ENCODE results near the gene DACT1. TPM values are rescaled to one million over a fixed set of nuclear protein-coding genes. Genes with fewer than 3 reads are reported as not detected.

The DACT1 gene
- total RNA-seq, 1 experiment from 2014 or later, result 1.7 TPM

DNA sequence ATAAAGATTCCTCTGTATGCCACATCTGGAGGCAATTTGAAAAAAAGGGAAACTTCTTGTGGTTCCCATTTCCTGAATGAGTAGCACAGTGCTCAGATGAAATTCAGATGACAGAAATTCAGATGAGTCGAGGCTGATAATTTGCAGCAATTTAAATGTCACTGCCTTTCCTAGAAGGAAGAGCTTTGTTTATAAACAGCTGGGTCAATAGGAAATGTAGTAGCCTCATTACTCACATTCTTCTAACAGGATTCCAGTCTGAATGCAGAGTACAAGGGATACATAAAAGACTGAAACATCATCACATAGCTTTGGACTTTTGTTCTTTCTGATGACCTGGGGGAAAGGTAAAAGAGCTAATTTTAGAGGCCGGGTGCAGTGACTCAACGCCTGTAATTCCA, 11.3 kb upstream of the DACT1 start:
- Histone ChIP-seq H3K36me3 (no peaks in the 10 kb centered on the region), H3K27ac (no peak overlapping the region), H3K27me3 (replicated peaks) (no peaks in the 10 kb centered on the region), H3K4me1 (replicated peaks) (peaks cover 18% of the 10 kb centered on the region), H3K4me3 (no peak overlapping the region), H3K9me3 (replicated peaks) (no peaks in the 10 kb centered on the region)
- peak in 1 of 2 experiments; percentile 65 for DNase-seq (ENCODE audit: low read depth in 1 of 2, low spot score in 2 of 2)

DNA sequence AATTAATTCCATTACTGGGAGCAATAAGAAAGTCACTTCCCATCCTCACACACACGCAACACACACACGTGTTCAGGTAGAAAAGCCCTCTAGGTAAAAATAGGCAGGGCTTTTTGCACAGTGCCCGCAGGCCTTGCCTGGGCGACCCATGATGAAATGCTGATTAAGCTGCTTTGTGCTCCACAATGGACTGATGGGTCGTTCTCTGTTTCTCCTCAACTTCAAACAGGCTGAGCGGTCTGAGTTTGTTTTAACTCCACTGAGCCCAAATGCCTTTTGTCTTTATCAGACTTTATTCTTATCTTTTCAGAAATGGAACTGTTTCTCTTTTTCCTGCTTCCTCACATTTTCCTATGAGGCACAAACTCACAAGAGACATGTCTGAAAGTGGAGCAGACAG, 9.4 kb upstream of the DACT1 start:
- no peak overlapping the region for H3K4me3 ChIP-seq
- no peak overlapping the region for H3K27ac ChIP-seq
- no peaks in the 10 kb centered on the region for H3K36me3 ChIP-seq
- no peaks in the 10 kb centered on the region for H3K9me3 ChIP-seq (replicated peaks)
- no peaks in the 10 kb centered on the region for H3K27me3 ChIP-seq (replicated peaks)
- DNase-seq (ENCODE audit: low read depth in 1 of 2, low spot score in 2 of 2), result no peak
- H3K4me1 ChIP-seq (replicated peaks), result peaks cover 18% of the 10 kb centered on the region

DNA sequence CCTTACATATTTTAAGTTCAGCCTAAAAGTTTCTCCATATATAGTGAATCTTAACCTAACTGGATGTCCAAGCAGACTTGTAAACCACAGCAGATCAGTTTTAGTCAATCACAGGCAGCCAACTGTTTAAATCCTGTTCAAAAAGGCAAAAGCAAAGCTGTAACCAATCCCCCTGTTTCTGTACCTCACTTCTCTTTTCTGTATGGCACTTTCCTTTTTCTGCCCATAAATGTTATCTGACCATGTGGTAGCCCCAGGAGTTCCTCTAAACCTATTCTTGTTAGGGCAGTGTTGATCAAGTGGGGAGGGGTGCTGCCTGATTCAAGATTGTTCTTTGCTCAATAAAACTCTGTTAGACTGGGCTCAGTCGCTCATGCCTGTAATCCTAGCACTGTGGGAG, 8.5 kb upstream of the DACT1 start:
- Histone ChIP-seq H3K27me3 (replicated peaks) (no peaks in the 10 kb centered on the region), H3K4me1 (replicated peaks) (peaks cover 18% of the 10 kb centered on the region), H3K36me3 (no peaks in the 10 kb centered on the region), H3K9me3 (replicated peaks) (no peaks in the 10 kb centered on the region), H3K4me3 (no peak overlapping the region), H3K27ac (no peak overlapping the region)
- no peak for DNase-seq (ENCODE audit: low read depth in 1 of 2, low spot score in 2 of 2)

DNA sequence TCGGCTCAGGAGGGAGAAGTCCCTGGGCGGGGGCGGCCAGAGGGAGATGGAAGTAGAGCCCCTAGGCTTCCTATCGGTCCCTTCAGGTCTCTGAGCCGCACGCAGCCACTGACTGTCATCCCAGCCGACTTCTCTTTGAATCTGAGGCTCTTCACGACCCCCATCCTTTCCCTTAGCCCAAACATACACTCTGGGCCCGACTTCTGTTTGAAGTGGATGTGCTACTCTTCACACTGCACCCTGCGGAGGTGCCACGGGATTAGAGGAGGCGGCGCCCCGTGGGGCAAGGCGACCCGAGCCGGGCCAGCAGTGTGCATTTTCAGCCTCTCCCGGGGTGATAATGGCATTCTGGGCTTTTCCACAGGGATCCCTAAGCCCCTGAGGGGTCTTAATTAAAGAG, 6.0 kb upstream of the DACT1 start:
- H3K9me3 ChIP-seq (replicated peaks), result no peaks in the 10 kb centered on the region
- H3K27ac ChIP-seq, result no peak overlapping the region
- peaks cover 22% of the 10 kb centered on the region for H3K4me1 ChIP-seq (replicated peaks)
- H3K36me3 ChIP-seq, result no peaks in the 10 kb centered on the region
- no peak for DNase-seq (ENCODE audit: low read depth in 1 of 2, low spot score in 2 of 2)
- no peaks in the 10 kb centered on the region for H3K27me3 ChIP-seq (replicated peaks)
- H3K4me3 ChIP-seq, result no peak overlapping the region

DNA sequence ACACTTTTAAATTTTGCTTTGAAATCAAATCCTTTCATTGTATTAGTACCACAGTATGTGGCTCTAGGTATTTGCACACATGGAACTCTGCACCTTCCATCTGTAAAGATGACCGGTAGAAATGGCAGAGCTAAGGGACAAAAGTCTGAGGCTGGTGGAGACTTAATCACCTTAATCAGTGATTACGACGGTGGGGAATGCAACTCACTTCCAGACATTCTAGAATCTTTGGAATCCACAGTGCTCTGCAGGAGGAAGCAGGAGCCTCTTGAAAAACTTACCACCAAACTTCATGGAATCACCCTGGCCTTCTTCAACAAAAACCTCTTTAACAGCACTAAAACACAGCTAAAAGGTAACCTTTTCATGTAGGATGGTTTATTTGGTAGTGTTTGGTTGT, 3.9 kb upstream of the DACT1 start:
- H3K36me3 ChIP-seq, result no peaks in the 10 kb centered on the region
- DNase-seq (ENCODE audit: low read depth in 1 of 2, low spot score in 2 of 2), result no peak
- H3K4me3 ChIP-seq, result no peak overlapping the region
- H3K9me3 ChIP-seq (replicated peaks), result no peaks in the 10 kb centered on the region
- H3K27me3 ChIP-seq (replicated peaks), result no peaks in the 10 kb centered on the region
- no peak overlapping the region for H3K27ac ChIP-seq
- H3K4me1 ChIP-seq (replicated peaks), result peaks cover 22% of the 10 kb centered on the region

DNA sequence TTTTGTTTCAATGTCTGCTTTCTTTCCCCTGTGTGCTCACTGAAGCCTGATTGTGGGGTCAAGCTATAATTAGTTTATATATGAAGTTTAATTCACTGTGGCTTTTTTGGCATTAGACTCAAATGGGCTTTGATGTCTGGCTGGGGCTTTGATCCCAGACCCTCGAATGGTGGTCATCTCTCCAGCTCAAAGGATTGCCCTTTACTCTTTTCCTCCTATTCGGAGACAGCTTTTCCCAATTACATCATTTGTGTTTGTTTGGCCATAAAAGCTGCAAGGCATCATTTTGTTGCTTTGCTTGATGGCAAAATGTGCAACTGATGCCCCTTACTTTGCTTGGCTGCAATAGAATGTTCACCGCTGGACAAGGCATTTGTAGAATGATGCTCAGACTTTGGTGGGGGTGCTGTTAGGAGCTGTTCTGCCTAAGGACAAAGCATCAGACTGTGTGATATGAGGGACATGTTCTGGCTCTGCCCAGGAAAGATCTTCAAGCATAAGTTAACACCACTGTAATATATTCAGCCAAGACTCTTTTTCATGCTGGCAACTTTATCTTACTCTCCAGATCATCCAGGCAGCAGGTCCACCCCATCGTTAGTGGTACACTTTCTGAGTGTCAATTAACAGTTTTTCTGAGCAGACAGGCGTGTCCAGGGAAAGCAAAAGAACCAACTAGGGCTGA, 3.2 kb upstream of the DACT1 start:
- Histone ChIP-seq H3K4me3 (no peak overlapping the region), H3K9me3 (replicated peaks) (no peaks in the 10 kb centered on the region), H3K27me3 (replicated peaks) (no peaks in the 10 kb centered on the region), H3K27ac (no peak overlapping the region), H3K36me3 (no peaks in the 10 kb centered on the region), H3K4me1 (replicated peaks) (peaks cover 29% of the 10 kb centered on the region)
- no peak for DNase-seq (ENCODE audit: low read depth in 1 of 2, low spot score in 2 of 2)

DNA sequence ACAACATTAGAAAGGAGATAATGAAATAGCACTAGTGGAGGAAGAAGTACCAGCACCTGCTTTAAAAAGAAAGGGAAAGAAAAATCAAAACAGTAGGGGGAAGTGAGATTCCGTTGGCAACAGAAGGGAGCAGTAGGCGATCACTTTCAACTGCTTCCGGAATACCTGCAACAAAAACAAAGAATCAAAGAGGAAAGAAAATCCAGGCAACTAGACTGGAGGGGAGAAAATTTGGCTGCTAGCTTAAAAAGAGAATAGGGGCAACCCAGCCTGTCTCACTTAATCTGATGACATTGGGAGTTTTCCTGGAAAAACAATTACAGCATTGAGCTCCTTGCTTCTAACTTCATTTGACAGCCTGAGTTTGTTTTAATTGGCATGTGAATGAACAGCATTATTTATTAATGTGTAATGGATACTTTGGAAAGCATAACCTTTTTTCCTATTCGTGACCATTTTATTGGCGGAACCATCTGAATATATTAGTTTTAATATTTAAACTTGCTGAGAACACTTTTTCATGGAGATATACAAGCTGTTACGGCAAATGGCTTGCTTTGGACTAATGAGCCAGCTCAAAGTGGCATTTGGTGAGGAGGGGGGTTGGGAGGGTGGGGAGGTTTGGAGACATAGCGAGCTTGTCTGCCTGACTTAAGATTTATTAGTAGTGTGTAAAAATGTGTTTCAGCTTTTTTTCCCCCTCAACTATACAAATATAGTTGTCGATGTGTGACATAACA, 2.5 kb upstream of the DACT1 start:
- H3K36me3 ChIP-seq, result no peaks in the 10 kb centered on the region
- H3K27ac ChIP-seq, result no peak overlapping the region
- H3K4me1 ChIP-seq (replicated peaks), result peaks cover 35% of the 10 kb centered on the region
- no peaks in the 10 kb centered on the region for H3K27me3 ChIP-seq (replicated peaks)
- H3K4me3 ChIP-seq, result no peak overlapping the region
- no peak for DNase-seq (ENCODE audit: low read depth in 1 of 2, low spot score in 2 of 2)
- no peaks in the 10 kb centered on the region for H3K9me3 ChIP-seq (replicated peaks)

DNA sequence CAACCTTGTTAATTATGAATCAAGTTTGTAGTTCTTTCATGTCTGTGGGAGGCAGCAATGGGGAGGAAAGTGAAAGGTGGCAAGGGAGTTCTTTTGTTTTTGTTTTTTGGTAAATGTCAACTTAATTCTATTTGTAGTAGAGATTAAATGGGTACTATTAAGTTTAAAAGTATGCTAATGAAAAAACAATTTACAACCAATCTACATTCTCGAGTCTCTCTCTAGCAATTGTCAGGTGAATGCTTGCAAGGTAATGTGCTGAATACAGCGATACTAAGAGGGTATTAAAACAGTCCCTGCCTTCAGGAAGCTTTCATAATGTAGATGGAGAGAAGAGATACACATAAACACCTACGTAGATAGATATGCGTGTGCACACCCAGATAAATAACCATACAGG, 1.6 kb upstream of the DACT1 start:
- Histone ChIP-seq H3K9me3 (replicated peaks) (no peaks in the 10 kb centered on the region), H3K27me3 (replicated peaks) (no peaks in the 10 kb centered on the region), H3K4me3 (no peak overlapping the region), H3K4me1 (replicated peaks) (peaks cover 35% of the 10 kb centered on the region), H3K27ac (no peak overlapping the region), H3K36me3 (no peaks in the 10 kb centered on the region)
- DNase-seq (ENCODE audit: low read depth in 1 of 2, low spot score in 2 of 2), result no peak

DNA sequence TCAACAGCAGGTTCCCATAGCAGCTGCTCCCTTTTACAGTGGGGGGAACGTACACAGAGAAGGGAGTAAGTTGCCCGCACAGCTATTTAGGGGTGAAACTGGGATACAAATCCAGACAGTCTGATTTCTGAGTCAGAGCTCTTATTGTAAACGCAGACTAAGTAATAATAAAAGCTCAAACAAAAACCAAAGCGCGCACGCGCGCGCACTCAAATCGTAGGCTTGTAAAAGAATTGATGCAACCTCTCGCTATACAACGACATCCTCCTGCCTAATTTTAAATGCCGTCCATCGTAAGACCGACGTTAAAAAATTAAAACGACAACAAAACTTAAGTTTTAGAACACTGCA, 747 bp upstream of the DACT1 start:
- Histone ChIP-seq H3K36me3 (0 out of 2 replicates have a peak, but pooled peaks cover 4% of the 10 kb centered on the region), H3K4me1 (replicated peaks) (peaks cover 35% of the 10 kb centered on the region), H3K27ac (peak overlapping the region; percentile 24), H3K9me3 (replicated peaks) (no peaks in the 10 kb centered on the region), H3K27me3 (replicated peaks) (no peaks in the 10 kb centered on the region), H3K4me3 (peak overlapping the region; percentile 82)
- DNase-seq (ENCODE audit: low read depth in 1 of 2, low spot score in 2 of 2), result peak; percentile 63 to 67

DNA sequence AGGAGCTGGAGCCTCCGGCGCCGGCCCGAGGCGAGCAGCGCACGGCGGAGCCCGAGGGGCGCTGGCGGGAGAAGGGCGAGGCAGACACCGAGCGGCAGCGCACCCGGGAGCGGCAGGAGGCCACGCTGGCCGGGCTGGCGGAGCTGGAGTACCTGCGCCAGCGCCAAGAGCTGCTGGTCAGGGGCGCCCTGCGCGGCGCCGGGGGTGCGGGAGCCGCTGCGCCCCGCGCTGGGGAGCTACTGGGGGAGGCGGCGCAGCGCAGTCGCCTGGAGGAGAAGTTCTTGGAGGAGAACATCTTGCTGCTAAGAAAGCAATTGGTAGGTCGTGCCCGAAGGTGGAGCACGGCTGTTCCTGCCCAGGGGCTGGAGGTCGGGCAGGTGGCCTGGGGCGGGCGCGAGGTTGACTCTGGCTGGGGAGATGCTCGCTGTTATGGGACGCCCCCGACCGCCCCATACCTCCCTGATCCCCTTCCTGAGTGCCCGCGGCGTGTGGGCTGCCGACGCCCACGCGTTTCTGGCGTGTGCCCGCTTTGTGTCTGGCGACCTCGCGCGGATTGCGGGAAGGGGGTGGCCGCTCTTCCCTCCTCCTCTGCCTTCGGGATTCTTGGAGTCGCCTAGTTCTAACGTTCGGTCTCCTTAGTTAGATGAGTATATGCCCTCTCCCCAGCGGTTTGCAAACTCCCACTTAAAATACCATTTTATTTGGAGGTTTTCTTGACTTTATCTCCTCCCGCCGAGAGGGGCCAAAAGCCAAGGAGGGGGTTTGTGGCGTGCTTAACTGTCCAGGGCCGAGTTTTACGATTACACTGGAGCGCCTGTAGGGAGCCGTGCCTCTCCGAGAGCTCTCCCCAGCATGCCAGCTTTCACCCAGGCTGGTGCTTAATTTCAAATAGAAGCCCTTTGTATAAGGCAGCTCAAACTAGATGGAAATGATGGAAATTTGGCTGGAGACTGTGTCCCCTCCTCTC, 752 bp downstream of the DACT1 start:
- no peaks in the 10 kb centered on the region for H3K9me3 ChIP-seq (replicated peaks)
- H3K4me1 ChIP-seq (replicated peaks), result peaks cover 35% of the 10 kb centered on the region
- peaks cover 4% of the 10 kb centered on the region; the same call in 1 of the 2 replicates for H3K36me3 ChIP-seq
- DNase-seq (ENCODE audit: low read depth in 1 of 2, low spot score in 2 of 2), result peak in 1 of 2 experiments; percentile 49
- H3K27me3 ChIP-seq (replicated peaks), result no peaks in the 10 kb centered on the region
- 0 out of 2 replicates have a peak overlapping the region, but pooled peaks have one; percentile 33 for H3K27ac ChIP-seq
- peak overlapping the region; percentile 82 for H3K4me3 ChIP-seq

DNA sequence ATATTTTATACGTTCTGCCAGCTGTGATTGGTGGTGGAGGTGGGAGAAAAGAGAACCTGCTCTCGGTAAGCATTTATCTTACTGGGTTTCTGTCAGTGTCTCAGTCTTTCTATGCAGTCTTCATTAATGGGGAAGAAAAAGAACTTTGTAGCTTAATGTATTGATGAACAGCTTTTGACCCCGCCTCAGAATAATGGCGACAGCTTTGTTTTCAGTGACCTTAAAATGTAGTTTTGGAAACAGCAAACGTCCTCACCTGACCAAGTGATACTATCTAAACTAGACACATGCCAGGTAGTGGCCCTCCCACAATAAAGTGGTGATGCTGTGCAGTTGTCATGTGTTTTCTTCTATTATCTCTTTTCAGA, 1.4 kb downstream of the DACT1 start:
- no peak for DNase-seq (ENCODE audit: low read depth in 1 of 2, low spot score in 2 of 2)
- Histone ChIP-seq H3K36me3 (peaks cover 4% of the 10 kb centered on the region; the same call in 1 of the 2 replicates), H3K27me3 (replicated peaks) (no peaks in the 10 kb centered on the region), H3K4me3 (peak overlapping the region; percentile 82), H3K27ac (no peak overlapping the region), H3K4me1 (replicated peaks) (peaks cover 35% of the 10 kb centered on the region), H3K9me3 (replicated peaks) (no peaks in the 10 kb centered on the region)

DNA sequence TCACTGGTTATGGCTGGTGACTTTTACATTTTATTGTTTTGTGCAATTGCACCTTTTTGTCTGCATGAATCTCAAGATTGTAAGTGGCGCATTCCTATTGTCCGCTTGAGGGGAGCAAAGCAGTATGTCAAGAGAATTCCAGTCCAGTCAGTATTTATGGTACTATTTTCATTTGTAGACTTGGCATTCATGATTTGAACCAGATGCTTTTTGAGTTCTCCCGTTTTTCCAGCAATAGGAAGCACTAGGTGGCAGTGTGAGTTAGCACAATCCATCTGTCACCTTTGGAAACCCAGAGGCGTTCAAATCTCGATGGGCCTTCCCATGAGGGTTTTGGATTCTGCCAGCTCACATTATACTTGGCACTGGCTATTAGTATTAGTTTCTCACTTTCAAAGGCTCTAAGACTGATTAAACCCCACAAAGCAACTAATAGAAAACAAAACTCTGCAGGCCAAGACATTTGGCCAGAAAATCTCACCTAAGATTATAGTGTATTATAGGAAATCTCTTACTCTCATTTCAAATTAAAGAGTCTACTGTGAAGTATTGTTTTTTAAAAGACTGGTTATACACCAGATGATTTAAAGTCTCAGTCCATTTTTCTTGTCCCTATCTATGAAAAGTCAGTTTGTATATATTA, 2.2 kb downstream of the DACT1 start:
- no peaks in the 10 kb centered on the region for H3K27me3 ChIP-seq (replicated peaks)
- no peak overlapping the region for H3K27ac ChIP-seq
- H3K4me3 ChIP-seq, result no peak overlapping the region
- peaks cover 35% of the 10 kb centered on the region for H3K4me1 ChIP-seq (replicated peaks)
- peaks cover 4% of the 10 kb centered on the region; the same call in 1 of the 2 replicates for H3K36me3 ChIP-seq
- H3K9me3 ChIP-seq (replicated peaks), result no peaks in the 10 kb centered on the region
- DNase-seq (ENCODE audit: low read depth in 1 of 2, low spot score in 2 of 2), result peak in 1 of 2 experiments; percentile 67

DNA sequence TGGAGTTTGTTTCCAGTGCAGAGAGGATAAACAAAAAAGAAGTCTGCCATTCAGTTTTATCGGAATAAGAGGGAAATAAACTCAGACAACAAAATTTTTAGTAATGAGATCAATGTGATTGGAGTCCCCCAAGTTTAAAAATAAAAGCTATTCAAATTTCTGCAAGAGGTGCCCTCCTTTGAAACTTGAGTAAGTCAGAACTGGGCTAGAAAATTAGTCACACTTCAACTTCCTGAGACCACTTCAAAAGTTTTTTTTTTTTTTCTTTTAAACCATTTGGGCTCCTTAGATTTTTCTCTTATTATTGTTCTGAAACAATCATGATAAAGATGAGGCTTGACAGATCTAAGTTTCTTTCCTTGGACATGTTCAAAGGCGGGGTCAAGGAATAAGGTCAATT, 3.2 kb downstream of the DACT1 start:
- peaks cover 4% of the 10 kb centered on the region; the same call in 1 of the 2 replicates for H3K36me3 ChIP-seq
- no peak for DNase-seq (ENCODE audit: low read depth in 1 of 2, low spot score in 2 of 2)
- H3K27ac ChIP-seq, result no peak overlapping the region

More for the DNA sequence above, 3.2 kb downstream of the DACT1 start:
- Histone ChIP-seq H3K4me3 (no peak overlapping the region), H3K4me1 (replicated peaks) (peaks cover 33% of the 10 kb centered on the region), H3K9me3 (replicated peaks) (no peaks in the 10 kb centered on the region), H3K27me3 (replicated peaks) (no peaks in the 10 kb centered on the region)

Measured in SJSA1 (cell line).